ENCODE data around the gene RRP1. TPM values are rescaled to one million over a fixed set of nuclear protein-coding genes. Genes with fewer than 3 reads are reported as not detected.
A peak's percentile ranks its signal among the peaks of the same experiment; 100 is the strongest.

RRP1 gene
- total and polyA plus RNA-seq, 5 donors from 2014 or later = 12.1 to 24.1 (median 14.8) TPM

DNA sequence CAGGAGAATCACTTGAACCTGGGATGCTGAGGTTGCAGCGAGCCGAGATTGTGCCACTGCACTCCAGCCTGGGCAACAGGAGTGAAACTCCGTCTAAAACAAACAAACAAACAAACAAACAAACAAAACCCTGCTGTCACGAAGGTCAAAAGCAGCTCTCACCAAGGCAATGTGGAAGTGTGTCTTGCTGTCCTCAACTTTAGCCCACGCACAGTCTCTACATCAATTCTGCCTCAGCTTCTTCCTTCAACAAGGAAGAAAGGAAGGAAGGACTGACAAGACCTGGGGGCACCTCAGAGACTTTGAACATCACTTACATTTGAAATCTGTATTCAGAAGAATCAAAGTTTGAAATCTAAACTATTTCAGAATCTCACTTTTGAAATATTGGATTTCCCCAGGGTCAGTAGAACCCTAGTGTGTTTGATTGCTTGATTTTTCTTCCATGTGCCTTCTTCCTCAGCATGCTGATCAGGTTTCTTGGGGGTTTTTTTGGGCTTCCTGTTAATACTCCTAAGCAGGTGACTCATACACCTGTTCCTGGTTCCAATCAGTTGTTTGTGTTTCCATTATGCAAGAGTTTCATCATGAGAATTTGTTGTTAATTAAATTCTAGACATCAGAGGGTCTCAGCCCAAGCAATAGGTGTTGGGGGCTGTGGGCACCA, 6.8 kb upstream of the RRP1 start:
- Mint-ChIP-seq H3K9me3 (peaks cover 0 to 2% (median 0%) of the 10 kb centered on the region in 7 donors), H3K27ac (no peak overlapping the region), H3K4me3 (peak overlapping the region in 1 of 4 donors; percentile 56), H3K36me3 (no peaks in the 10 kb centered on the region), H3K27me3 (no peaks in the 10 kb centered on the region), H3K4me1 (peaks cover 0 to 22% (median 14%) of the 10 kb centered on the region in 4 donors)
- no peak overlapping the region for H3K4me3 ChIP-seq (ENCODE audit: low read depth, low read length)
- H3K4me1 ChIP-seq (ENCODE audit: control insufficient read depth, insufficient read depth, low read length, poor library complexity, severe bottlenecking) = peaks cover 12% of the 10 kb centered on the region
- H3K36me3 ChIP-seq (ENCODE audit: control insufficient read depth, insufficient read depth, low read length) = no peaks in the 10 kb centered on the region
- DNase-seq (no peak), ATAC-seq (ENCODE audit: low read depth in 2 of 2) (no peak)
- H3K27me3 ChIP-seq (ENCODE audit: control insufficient read depth, insufficient read depth, low read length) = no peaks in the 10 kb centered on the region
- H3K27ac ChIP-seq (ENCODE audit: insufficient read depth, low read length, poor library complexity, severe bottlenecking) = no peak overlapping the region
- no peaks in the 10 kb centered on the region for H3K9me3 ChIP-seq (ENCODE audit: control insufficient read depth in 2 of 2, low read length in 2 of 2)

DNA sequence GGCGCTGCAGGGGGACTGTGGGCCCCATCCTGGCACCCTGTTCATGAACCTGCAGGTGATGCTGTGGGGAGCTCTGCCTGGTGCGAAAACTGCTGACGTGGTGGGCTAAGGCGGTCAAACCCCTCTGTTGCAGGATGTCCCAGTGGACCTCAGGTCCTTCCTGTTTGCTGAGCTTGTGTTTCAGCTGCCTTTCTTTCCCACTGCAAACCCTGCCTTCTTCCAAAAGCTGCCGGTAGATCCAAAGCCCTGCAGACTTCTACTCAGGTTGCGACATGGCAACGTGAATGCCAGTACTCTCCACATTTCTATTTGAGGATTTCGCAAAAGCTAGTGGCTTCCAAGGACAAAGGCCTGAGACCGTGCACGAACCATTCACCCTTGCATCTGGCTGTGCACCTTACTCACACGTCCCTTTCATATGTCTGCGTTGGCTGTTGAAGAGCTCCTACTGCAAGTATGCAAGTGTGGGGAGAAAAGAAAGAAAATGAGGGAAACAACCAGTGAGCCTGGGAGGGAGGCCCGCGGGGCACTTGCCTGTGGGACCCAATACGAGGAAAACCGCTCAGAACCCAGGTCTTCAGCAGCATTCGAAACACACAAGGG, 6.2 kb upstream of the RRP1 start:
- Histone ChIP-seq H3K9me3 (ENCODE audit: control insufficient read depth in 2 of 2, low read length in 2 of 2) (no peaks in the 10 kb centered on the region), H3K36me3 (ENCODE audit: control insufficient read depth, insufficient read depth, low read length) (no peaks in the 10 kb centered on the region), H3K27ac (ENCODE audit: insufficient read depth, low read length, poor library complexity, severe bottlenecking) (no peak overlapping the region), H3K27me3 (ENCODE audit: control insufficient read depth, insufficient read depth, low read length) (no peaks in the 10 kb centered on the region), H3K4me1 (ENCODE audit: control insufficient read depth, insufficient read depth, low read length, poor library complexity, severe bottlenecking) (peaks cover 7% of the 10 kb centered on the region), H3K4me3 (ENCODE audit: low read depth, low read length) (no peak overlapping the region)
- peak overlapping the region in 2 of 4 donors; percentile 32 to 41 for H3K4me3 Mint-ChIP-seq
- no peaks in the 10 kb centered on the region for H3K36me3 Mint-ChIP-seq
- H3K9me3 Mint-ChIP-seq = peaks cover 0 to 2% (median 0%) of the 10 kb centered on the region in 7 donors
- H3K4me1 Mint-ChIP-seq = peaks cover 0 to 21% (median 12%) of the 10 kb centered on the region in 4 donors
- DNase-seq (no peak), ATAC-seq (ENCODE audit: low read depth in 2 of 2) (no peak)
- H3K27me3 Mint-ChIP-seq = no peaks in the 10 kb centered on the region
- H3K27ac Mint-ChIP-seq = no peak overlapping the region

GRCh38 chr21:43785134-43785533, 4.2 kb upstream of the RRP1 start:
- Histone ChIP-seq H3K4me3 (ENCODE audit: low read depth, low read length) (no peak overlapping the region), H3K4me1 (ENCODE audit: control insufficient read depth, insufficient read depth, low read length, poor library complexity, severe bottlenecking) (peaks cover 9% of the 10 kb centered on the region), H3K27ac (ENCODE audit: insufficient read depth, low read length, poor library complexity, severe bottlenecking) (no peak overlapping the region), H3K36me3 (ENCODE audit: control insufficient read depth, insufficient read depth, low read length) (no peaks in the 10 kb centered on the region), H3K9me3 (ENCODE audit: control insufficient read depth in 2 of 2, low read length in 2 of 2) (no peaks in the 10 kb centered on the region), H3K27me3 (ENCODE audit: control insufficient read depth, insufficient read depth, low read length) (no peaks in the 10 kb centered on the region)
- H3K4me1 Mint-ChIP-seq = peaks cover 0 to 10% (median 5%) of the 10 kb centered on the region in 4 donors
- H3K27ac Mint-ChIP-seq = no peak overlapping the region
- ATAC-seq (ENCODE audit: low read depth in 2 of 2) (no peak), DNase-seq (no peak)
- H3K36me3 Mint-ChIP-seq = no peaks in the 10 kb centered on the region
- no peaks in the 10 kb centered on the region for H3K9me3 Mint-ChIP-seq
- no peaks in the 10 kb centered on the region for H3K27me3 Mint-ChIP-seq
- H3K4me3 Mint-ChIP-seq = peak overlapping the region in 1 of 4 donors; percentile 41

DNA sequence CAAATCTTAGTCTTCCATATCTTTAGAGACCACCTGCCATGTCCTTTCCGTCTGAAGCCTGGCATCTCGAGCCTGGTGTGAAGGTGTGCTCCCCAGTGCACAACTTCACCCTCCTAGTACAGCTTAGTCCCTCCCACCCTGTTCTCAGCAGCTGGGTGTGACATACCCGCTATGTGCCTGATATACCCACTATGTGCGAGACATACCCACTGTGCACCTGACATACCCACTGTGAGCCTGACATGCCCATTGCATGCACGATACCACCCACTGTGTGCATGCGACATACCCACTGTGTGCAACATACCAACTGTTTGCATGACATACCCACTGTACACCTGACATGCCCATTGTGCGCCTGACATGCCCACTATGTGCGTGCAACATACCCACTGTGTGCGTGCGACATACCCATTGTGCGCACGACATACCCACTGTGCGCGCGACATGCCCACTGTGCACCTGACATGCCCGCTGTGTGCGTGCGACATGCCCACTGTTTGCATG, 3.0 kb upstream of the RRP1 start:
- peak overlapping the region in 3 of 4 donors; percentile 9 to 53 (median 32) for H3K4me3 Mint-ChIP-seq

GRCh38 chr21:43786807-43787440, 2.5 kb upstream of the RRP1 start:
- peak overlapping the region in 1 of 4 donors; percentile 29 for H3K4me3 Mint-ChIP-seq
- no peak overlapping the region for H3K27ac Mint-ChIP-seq

More for the DNA sequence above, 3.0 kb upstream of the RRP1 start:
- H3K27me3 ChIP-seq (ENCODE audit: control insufficient read depth, insufficient read depth, low read length) = no peaks in the 10 kb centered on the region
- Mint-ChIP-seq H3K36me3 (no peaks in the 10 kb centered on the region), H3K27me3 (no peaks in the 10 kb centered on the region), H3K9me3 (no peaks in the 10 kb centered on the region), H3K27ac (no peak overlapping the region), H3K4me1 (peaks cover 0 to 20% (median 10%) of the 10 kb centered on the region in 4 donors)
- DNase-seq = no peak
- no peak for ATAC-seq (ENCODE audit: low read depth in 2 of 2)
- no peaks in the 10 kb centered on the region for H3K9me3 ChIP-seq (ENCODE audit: control insufficient read depth in 2 of 2, low read length in 2 of 2)
- H3K36me3 ChIP-seq (ENCODE audit: control insufficient read depth, insufficient read depth, low read length) = no peaks in the 10 kb centered on the region
- no peak overlapping the region for H3K27ac ChIP-seq (ENCODE audit: insufficient read depth, low read length, poor library complexity, severe bottlenecking)
- peaks cover 20% of the 10 kb centered on the region for H3K4me1 ChIP-seq (ENCODE audit: control insufficient read depth, insufficient read depth, low read length, poor library complexity, severe bottlenecking)
- H3K4me3 ChIP-seq (ENCODE audit: low read depth, low read length) = no peak overlapping the region

GRCh38 chr21:43790010-43790524, 690 bp downstream of the RRP1 start:
- H3K4me1 Mint-ChIP-seq = peaks cover 0 to 29% (median 10%) of the 10 kb centered on the region in 4 donors

More at GRCh38 chr21:43786807-43787440, 2.5 kb upstream of the RRP1 start:
- Histone ChIP-seq H3K27me3 (ENCODE audit: control insufficient read depth, insufficient read depth, low read length) (no peaks in the 10 kb centered on the region), H3K9me3 (ENCODE audit: control insufficient read depth in 2 of 2, low read length in 2 of 2) (no peaks in the 10 kb centered on the region), H3K4me3 (ENCODE audit: low read depth, low read length) (no peak overlapping the region), H3K36me3 (ENCODE audit: control insufficient read depth, insufficient read depth, low read length) (peaks cover under 1% of the 10 kb centered on the region), H3K4me1 (ENCODE audit: control insufficient read depth, insufficient read depth, low read length, poor library complexity, severe bottlenecking) (peaks cover 21% of the 10 kb centered on the region), H3K27ac (ENCODE audit: insufficient read depth, low read length, poor library complexity, severe bottlenecking) (no peak overlapping the region)
- no peaks in the 10 kb centered on the region for H3K9me3 Mint-ChIP-seq
- DNase-seq (no peak), ATAC-seq (ENCODE audit: low read depth in 2 of 2) (no peak)
- peaks cover 2% of the 10 kb centered on the region for H3K36me3 Mint-ChIP-seq
- no peaks in the 10 kb centered on the region for H3K27me3 Mint-ChIP-seq
- H3K4me1 Mint-ChIP-seq = peaks cover 0 to 23% (median 12%) of the 10 kb centered on the region in 4 donors

GRCh38 chr21:43792406-43792805, 3.0 kb downstream of the RRP1 start:
- Histone ChIP-seq H3K27ac (ENCODE audit: insufficient read depth, low read length, poor library complexity, severe bottlenecking) (no peak overlapping the region), H3K27me3 (ENCODE audit: control insufficient read depth, insufficient read depth, low read length) (no peaks in the 10 kb centered on the region), H3K9me3 (ENCODE audit: control insufficient read depth in 2 of 2, low read length in 2 of 2) (no peaks in the 10 kb centered on the region), H3K4me3 (ENCODE audit: low read depth, low read length) (no peak overlapping the region), H3K36me3 (ENCODE audit: control insufficient read depth, insufficient read depth, low read length) (peaks cover 51% of the 10 kb centered on the region), H3K4me1 (ENCODE audit: control insufficient read depth, insufficient read depth, low read length, poor library complexity, severe bottlenecking) (peaks cover 21% of the 10 kb centered on the region)
- Mint-ChIP-seq H3K36me3 (peaks cover 29% of the 10 kb centered on the region), H3K27me3 (no peaks in the 10 kb centered on the region), H3K4me3 (peak overlapping the region in 3 of 4 donors; percentile 29 to 96 (median 59)), H3K4me1 (peaks cover 0 to 25% (median 10%) of the 10 kb centered on the region in 4 donors), H3K9me3 (no peaks in the 10 kb centered on the region), H3K27ac (peak overlapping the region in 1 of 3 donors; percentile 23)
- DNase-seq = no peak
- ATAC-seq (ENCODE audit: low read depth in 2 of 2) = no peak

More at GRCh38 chr21:43790010-43790524, 690 bp downstream of the RRP1 start:
- no peaks in the 10 kb centered on the region for H3K9me3 Mint-ChIP-seq
- DNase-seq = no peak
- Histone ChIP-seq H3K27me3 (ENCODE audit: control insufficient read depth, insufficient read depth, low read length) (no peaks in the 10 kb centered on the region), H3K36me3 (ENCODE audit: control insufficient read depth, insufficient read depth, low read length) (peaks cover 28% of the 10 kb centered on the region), H3K9me3 (ENCODE audit: control insufficient read depth in 2 of 2, low read length in 2 of 2) (no peaks in the 10 kb centered on the region), H3K4me3 (ENCODE audit: low read depth, low read length) (peak overlapping the region; percentile 85), H3K27ac (ENCODE audit: insufficient read depth, low read length, poor library complexity, severe bottlenecking) (peak overlapping the region; percentile 73), H3K4me1 (ENCODE audit: control insufficient read depth, insufficient read depth, low read length, poor library complexity, severe bottlenecking) (peaks cover 21% of the 10 kb centered on the region)
- H3K36me3 Mint-ChIP-seq = peaks cover 11% of the 10 kb centered on the region
- H3K4me3 Mint-ChIP-seq = peak overlapping the region; percentile 88 to 96 (median 91)
- ATAC-seq (ENCODE audit: low read depth in 2 of 2) = no peak
- peak overlapping the region in 2 of 3 donors; percentile 88 to 93 for H3K27ac Mint-ChIP-seq
- H3K27me3 Mint-ChIP-seq = no peaks in the 10 kb centered on the region

Data from CD4-positive, CD25-positive, alpha-beta regulatory T cell (primary cell).